K562 (cell line): ENCODE results near the gene JPT2.

Source experiments
- CTCF ChIP-seq, 3 experiments: IDR thresholded peaks in 2 of 3; conservative IDR thresholded peaks in 1 of 3; 2 replicates each; pipeline ENCODE4 v1.5.1; 2011 to 2012; ENCODE audit warnings: low read length in 3 of 3, mild to moderate bottlenecking in 3 of 3, control low read depth in 2 of 3, improper control_type of control experiment in 1 of 3, inconsistent platforms in 1 of 3, low read depth in 1 of 3, mixed read lengths in 1 of 3, moderate library complexity in 1 of 3; ENCODE audit not compliant: insufficient read depth in 2 of 3
- E2F6 ChIP-seq, 2 experiments: IDR thresholded peaks; 2 replicates each; pipeline ENCODE4 v1.6.1; 2011; ENCODE audit warnings: borderline replicate concordance in 1 of 2, control low read depth in 1 of 2, low read depth in 1 of 2, low read length in 1 of 2, mild to moderate bottlenecking in 1 of 2, mixed read lengths in 1 of 2, moderate library complexity in 1 of 2; ENCODE audit not compliant: insufficient read depth in 1 of 2, insufficient read length in 1 of 2, poor library complexity in 1 of 2, severe bottlenecking in 1 of 2; ENCODE audit errors: extremely low read depth in 1 of 2
- FIP1L1 ChIP-seq: fragments of 200-400 bp; formaldehyde crosslinking; IDR thresholded peaks from 2 replicates; pipeline ENCODE4 v1.6.1; 2018; ENCODE audit warnings: mild to moderate bottlenecking, low read depth, low read length; ENCODE audit not compliant: poor library complexity, severe bottlenecking
- GTF3C2 ChIP-seq: IDR thresholded peaks from 3 replicates; pipeline ENCODE4 v1.6.1; 2011; ENCODE audit warnings: borderline replicate concordance, mild to moderate bottlenecking, moderate library complexity; ENCODE audit not compliant: insufficient read length; ENCODE audit errors: extremely low read depth
- POLR2A ChIP-seq: fragments of 450-650 bp; conservative IDR thresholded peaks from 2 replicates; pipeline ENCODE4 v1.6.1; 2016
- ZNF133 ChIP-seq: fragments of 250-450 bp; sonication (Bioruptor Pico); IDR thresholded peaks from 2 replicates; pipeline ENCODE4 v1.4.0; 2020; ENCODE audit warnings: mild to moderate bottlenecking
- ZNF174 ChIP-seq: fragments of 250-450 bp; sonication (Bioruptor Pico); IDR thresholded peaks from 2 replicates; pipeline ENCODE4 v1.4.0; 2020; ENCODE audit warnings: mild to moderate bottlenecking

GRCh38 chr16:1691276-1691675 lies 13.2 kb downstream of the JPT2 start:
- TF ChIP-seq FIP1L1 (no peak), ZNF174 (CRISPR knock-in tag) (no peak), POLR2A (no peak), GTF3C2 (no peak), ZNF133 (CRISPR knock-in tag) (no peak), E2F6 (IDR thresholded peaks at IDR 0.05; ENCODE audit: borderline replicate concordance in 1 of 2, extremely low read depth in 1 of 2, insufficient read depth in 1 of 2, insufficient read length in 1 of 2, low read depth in 1 of 2, low read length in 1 of 2, poor library complexity in 1 of 2, severe bottlenecking in 1 of 2) (no peak), CTCF (IDR thresholded peaks at IDR 0.05 in 2 of 3, conservative IDR thresholded peaks at IDR 0.05 in 1 of 3; ENCODE audit: insufficient read depth in 2 of 3, low read depth in 1 of 3, low read length in 3 of 3) (no peak)
